Activated CD4-positive, alpha-beta T cell treated with anti-CD3 and anti-CD28 coated beads, Interleukin-2, amount 50 U/mL, for 1 hour (primary cell): Measurements from ENCODE around the gene MPPED2.

Experiments used
- DNase-seq: peaks from one replicate; pipeline ENCODE4 v3.0.0-alpha.2; 2020

MPPED2 gene

GRCh38 chr11:30586251-30587144 is at the start of gene MPPED2:
MPPED2 (minus strand) TSS chr11:30586353; CDS start chr11:30580373, 5,980 bp downstream.
- no peak for DNase-seq

- no peak for DNase-seq
Observed at GRCh38 chr11:30635401-30635989, 49.3 kb upstream of the MPPED2 start.

GRCh38 chr11:30631148-30631547 is 45.0 kb upstream of the MPPED2 start:
- DNase-seq: no peak

- DNase-seq: no peak
Observed at GRCh38 chr11:30619767-30620166, 33.6 kb upstream of the MPPED2 start.

GRCh38 chr11:30617762-30618161 is 31.6 kb upstream of the MPPED2 start:
- DNase-seq: no peak

GRCh38 chr11:30610628-30611027 is 24.5 kb upstream of the MPPED2 start:
- DNase-seq: no peak

GRCh38 chr11:30608534-30608933 is 22.4 kb upstream of the MPPED2 start:
- DNase-seq: no peak

GRCh38 chr11:30605036-30605605 is 19.0 kb upstream of the MPPED2 start:
- no peak for DNase-seq

- DNase-seq: no peak
Observed at GRCh38 chr11:30603357-30603756, 17.2 kb upstream of the MPPED2 start.

GRCh38 chr11:30596832-30597231 is 10.7 kb upstream of the MPPED2 start:
- DNase-seq: no peak

- DNase-seq: no peak
Observed at GRCh38 chr11:30595934-30596333, 9.8 kb upstream of the MPPED2 start.

GRCh38 chr11:30594646-30595411 is 8.7 kb upstream of the MPPED2 start:
- DNase-seq: no peak

GRCh38 chr11:30587269-30587812 is 1.2 kb upstream of the MPPED2 start:
- DNase-seq: no peak

GRCh38 chr11:30585892-30586250 is 282 bp downstream of the MPPED2 start:
- no peak for DNase-seq

GRCh38 chr11:30585125-30585891 is 845 bp downstream of the MPPED2 start:
- no peak for DNase-seq

GRCh38 chr11:30583476-30584280 is 2.5 kb downstream of the MPPED2 start:
- no peak for DNase-seq

- DNase-seq: no peak
Observed at GRCh38 chr11:30582726-30583125, 3.4 kb downstream of the MPPED2 start.

GRCh38 chr11:30581675-30582074 is 4.5 kb downstream of the MPPED2 start:
- DNase-seq: no peak

- no peak for DNase-seq
Observed at GRCh38 chr11:30580573-30580972, 5.6 kb downstream of the MPPED2 start.

- DNase-seq: no peak
Observed at GRCh38 chr11:30579415-30580175, 6.6 kb downstream of the MPPED2 start.

GRCh38 chr11:30578406-30578805 is 7.7 kb downstream of the MPPED2 start:
- no peak for DNase-seq
